PC-3 (cell line): ENCODE measurements around the gene HIC1.

Experiments
- EZH2phosphoT487 ChIP-seq: fragments of 300-600 bp; sonication (generic); IDR thresholded peaks from 2 replicates; pipeline ENCODE4 v1.6.1; 2018; ENCODE audit warnings: mild to moderate bottlenecking, antibody characterized with exemption, low read length, borderline replicate concordance
- TF ChIP-seq, protein P1 (sequence below): fragments of 300-600 bp; sonication (generic); conservative IDR thresholded peaks from 2 replicates; pipeline ENCODE4 v1.5.1; 2017; ENCODE audit warnings: antibody characterized with exemption, low read depth, mild to moderate bottlenecking, low read length

GRCh38 chr17:2090210-2090641 lies 35.3 kb downstream of the HIC1 start:
- TF ChIP-seq, protein P1, sequence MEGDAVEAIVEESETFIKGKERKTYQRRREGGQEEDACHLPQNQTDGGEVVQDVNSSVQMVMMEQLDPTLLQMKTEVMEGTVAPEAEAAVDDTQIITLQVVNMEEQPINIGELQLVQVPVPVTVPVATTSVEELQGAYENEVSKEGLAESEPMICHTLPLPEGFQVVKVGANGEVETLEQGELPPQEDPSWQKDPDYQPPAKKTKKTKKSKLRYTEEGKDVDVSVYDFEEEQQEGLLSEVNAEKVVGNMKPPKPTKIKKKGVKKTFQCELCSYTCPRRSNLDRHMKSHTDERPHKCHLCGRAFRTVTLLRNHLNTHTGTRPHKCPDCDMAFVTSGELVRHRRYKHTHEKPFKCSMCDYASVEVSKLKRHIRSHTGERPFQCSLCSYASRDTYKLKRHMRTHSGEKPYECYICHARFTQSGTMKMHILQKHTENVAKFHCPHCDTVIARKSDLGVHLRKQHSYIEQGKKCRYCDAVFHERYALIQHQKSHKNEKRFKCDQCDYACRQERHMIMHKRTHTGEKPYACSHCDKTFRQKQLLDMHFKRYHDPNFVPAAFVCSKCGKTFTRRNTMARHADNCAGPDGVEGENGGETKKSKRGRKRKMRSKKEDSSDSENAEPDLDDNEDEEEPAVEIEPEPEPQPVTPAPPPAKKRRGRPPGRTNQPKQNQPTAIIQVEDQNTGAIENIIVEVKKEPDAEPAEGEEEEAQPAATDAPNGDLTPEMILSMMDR = no peak
- TF ChIP-seq EZH2phosphoT487 = no peak
